A673 (cell line): ENCODE measurements around the gene HAP1. TPM values are rescaled to one million over a fixed set of nuclear protein-coding genes. Genes with fewer than 3 reads are reported as not detected.
"Not testable (repeated sequence)": the region's sequence is repeated elsewhere in the genome, so short reads cannot be mapped to it uniquely, and the experiment has no call there.

Source experiments
- BruUV-seq: library from RNA; stranded (reverse); fragments of 400-500 nt; replicated peaks from 2 replicates; lab custom pipeline; 2021; lab: Mats Ljungman, UMichigan
- CTCF ChIA-PET: fragments of 300-600 bp; sonication (Branson Sonifier 250); formaldehyde crosslinking; loops from one replicate; lab custom pipeline; 2022; ENCODE audit warnings: antibody characterized with exemption; lab: Charles Lee
- POLR2A ChIA-PET: fragments of 300-600 bp; sonication (Branson Sonifier 250); formaldehyde crosslinking; loops from one replicate; lab custom pipeline; 2022; ENCODE audit warnings: antibody characterized with exemption; ENCODE audit not compliant: low non-redundant PET; lab: Charles Lee
- DNase-seq: peaks from one replicate; pipeline ENCODE4 v3.0.0-alpha.2; 2015; ENCODE audit warnings: low spot score
- H3K27ac ChIP-seq: fragments of 200-600 bp; sonication (generic); 2 replicates; pipeline ENCODE4 v1.5.1; 2016; ENCODE audit warnings: mixed run types, low read depth, mild to moderate bottlenecking, mixed read lengths, antibody characterized with exemption, low read length; ENCODE audit not compliant: poor library complexity, severe bottlenecking
- H3K27me3 ChIP-seq: fragments of 200-600 bp; sonication (generic); replicated peaks from 2 replicates; pipeline ENCODE4 v1.6.1; 2017; ENCODE audit warnings: mixed run types, low read depth, mild to moderate bottlenecking, mixed read lengths, antibody characterized with exemption, low read length; ENCODE audit not compliant: insufficient read depth, poor library complexity
- H3K36me3 ChIP-seq: fragments of 200-600 bp; sonication (generic); 2 replicates; pipeline ENCODE4 v1.6.1; 2016; ENCODE audit warnings: mixed run types, mild to moderate bottlenecking, mixed read lengths, antibody characterized with exemption, low read length; ENCODE audit not compliant: insufficient read depth, poor library complexity, severe bottlenecking
- H3K4me1 ChIP-seq: fragments of 200-600 bp; sonication (generic); 2 replicates; pipeline ENCODE4 v1.6.1; 2017; ENCODE audit warnings: mixed run types, mild to moderate bottlenecking, mixed read lengths, antibody characterized with exemption, low read length; ENCODE audit not compliant: insufficient read depth, poor library complexity, severe bottlenecking
- H3K4me3 ChIP-seq: fragments of 200-600 bp; sonication (generic); 2 replicates; pipeline ENCODE4 v1.5.1; 2016; ENCODE audit warnings: low read depth, mixed run types, mild to moderate bottlenecking, mixed read lengths, low read length; ENCODE audit not compliant: poor library complexity, severe bottlenecking
- H3K9me3 ChIP-seq: fragments of 200-600 bp; sonication (generic); 2 replicates; pipeline ENCODE4 v1.6.1; 2016; ENCODE audit warnings: mixed run types, low read depth, mild to moderate bottlenecking, mixed read lengths, antibody characterized with exemption, low read length; ENCODE audit not compliant: poor library complexity, severe bottlenecking
- CTCF ChIP-seq: fragments of 300-800, 200-600 bp; sonication (generic); conservative IDR thresholded peaks from 2 replicates; pipeline ENCODE4 v1.5.1; 2017; ENCODE audit warnings: low read depth, mild to moderate bottlenecking, antibody characterized with exemption, low read length, moderate library complexity, mixed read lengths
- EZH2 ChIP-seq: fragments of 200-600 bp; sonication (generic); IDR thresholded peaks from 2 replicates; pipeline ENCODE4 v1.6.1; 2017; ENCODE audit warnings: borderline replicate concordance, low read depth, mild to moderate bottlenecking, mixed read lengths, antibody characterized with exemption, low read length; ENCODE audit not compliant: poor library complexity, severe bottlenecking
- intact Hi-C: fragments of 100-400 bp; cut with micrococcal nuclease; formaldehyde crosslinking; loops from one replicate; pipeline ENCODE4 v1.10.0; 2022; ENCODE audit not compliant: unreplicated experiment
- total RNA-seq: library from RNA; stranded (reverse); gene quantifications from 2 replicates; pipeline ENCODE4 v1.2.3, GENCODE V29; 2021

Gene HAP1
- total RNA-seq, 1 experiment from 2014 or later = 1.4 TPM

- Histone ChIP-seq H3K4me1 (peaks cover 13% of the 10 kb centered on the region), H3K4me3 (peak overlapping the region; percentile 86), H3K9me3 (no peaks in the 10 kb centered on the region), H3K36me3 (peaks cover 37% of the 10 kb centered on the region), H3K27me3 (no peaks in the 10 kb centered on the region), H3K27ac (peak overlapping the region; percentile 70)
- CTCF ChIA-PET = interaction anchor here (0.7 to 1.1 kb wide), 2 partner anchors 9 to 25 kb away, joined by 5 to 7 read pairs; no protein-coding TSS in a partner anchor
- TF ChIP-seq EZH2 (no peak), CTCF (peak; percentile 38)
- TSS peak; percentile 84 for BruUV-seq
- DNase-seq = peak; percentile 61
- intact Hi-C loops = no loop called here
- POLR2A ChIA-PET = interaction anchor here (0.6 to 1.0 kb wide), 8 partner anchors 9 to 1242 kb away, joined by 3 to 9 read pairs (median 4); no protein-coding TSS in a partner anchor
These were observed 46.4 kb downstream of the HAP1 start for GRCh38 chr17:41687828-41688640.

- CTCF ChIA-PET = no interaction called here
These were observed 48.2 kb downstream of the HAP1 start for GRCh38 chr17:41686281-41686680.

GRCh38 chr17:41685753-41686152 lies 48.7 kb downstream of the HAP1 start:
- DNase-seq, POLR2A ChIA-PET, H3K27ac ChIP-seq, BruUV-seq, CTCF ChIA-PET, H3K4me1 ChIP-seq, H3K9me3 ChIP-seq, H3K27me3 ChIP-seq, H3K4me3 ChIP-seq, intact Hi-C loops: not testable (repeated sequence)
- H3K36me3 ChIP-seq = peaks cover 14% of the 10 kb centered on the region

More at GRCh38 chr17:41686281-41686680, 48.2 kb downstream of the HAP1 start:
- Histone ChIP-seq H3K36me3 (peaks cover 20% of the 10 kb centered on the region), H3K27ac (no peak overlapping the region), H3K4me3 (no peak overlapping the region), H3K4me1 (peaks cover 13% of the 10 kb centered on the region), H3K9me3 (no peaks in the 10 kb centered on the region), H3K27me3 (no peaks in the 10 kb centered on the region)
- TF ChIP-seq EZH2 = no peak
- no peak for TF ChIP-seq CTCF
- intact Hi-C loops = no loop called here
- no peak for DNase-seq
- BruUV-seq = no TSS peak
- POLR2A ChIA-PET = no interaction called here
